HG03095 (cell line): Measurements from ENCODE around the gene NSUN7.
A peak's percentile ranks its signal among the peaks of the same experiment; 100 is the strongest.
"Not testable (repeated sequence)": the region's sequence is repeated elsewhere in the genome, so short reads cannot be mapped to it uniquely, and the experiment has no call there.

Source experiments
- ATAC-seq: cut with Tn5 transposase; IDR thresholded peaks from one replicate; pipeline ENCODE4 v1.9.1; 2021; ENCODE audit warnings: moderate library complexity; ENCODE audit not compliant: unreplicated experiment

Gene NSUN7

GRCh38 chr4:40812386-40812785, 62.6 kb downstream of the NSUN7 start:
- ATAC-seq = no peak

DNA sequence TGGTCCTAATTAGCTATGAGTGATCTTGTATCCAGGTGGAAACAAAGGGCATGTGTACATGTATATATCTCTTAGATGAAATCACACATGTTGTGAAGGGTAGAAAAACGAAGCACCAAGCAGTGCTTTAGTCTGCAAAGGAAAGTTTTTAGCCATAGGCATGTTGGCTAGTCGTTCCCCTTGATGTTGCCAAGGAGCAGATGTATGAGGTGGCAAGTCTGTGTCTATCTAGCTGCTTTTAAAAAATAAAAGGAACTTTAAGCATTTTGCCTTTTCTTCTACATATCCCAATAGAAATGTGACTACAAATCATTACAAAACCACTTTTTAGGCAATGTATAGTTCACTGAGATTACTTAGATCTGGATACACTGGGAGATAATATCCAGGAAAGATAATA, 63.1 kb downstream of the NSUN7 start:
- ATAC-seq = no peak

- ATAC-seq = not testable (repeated sequence)
These were observed 67.4 kb downstream of the NSUN7 start for GRCh38 chr4:40817157-40817556.

DNA sequence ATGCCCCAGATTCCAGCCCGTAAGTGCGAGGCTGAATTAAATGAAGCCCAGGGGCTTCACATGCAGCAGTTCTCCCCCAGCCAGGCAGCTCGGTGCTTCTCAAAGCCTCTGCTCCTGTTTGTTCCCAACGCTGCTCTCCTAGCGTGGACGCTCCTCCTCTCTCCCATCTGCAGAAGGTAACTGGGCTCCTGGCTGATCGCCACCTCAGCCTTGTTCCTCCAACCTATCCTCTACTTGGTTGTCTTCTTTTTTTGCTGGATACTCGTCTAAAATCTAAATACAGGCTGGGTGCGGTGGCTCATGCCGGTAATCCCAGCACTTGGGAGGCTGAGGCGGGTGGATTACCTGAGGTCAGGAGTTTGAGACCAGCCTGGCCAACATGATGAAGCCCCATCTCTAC, 70.3 kb downstream of the NSUN7 start:
- ATAC-seq = no peak

GRCh38 chr4:40822420-40823166, 72.8 kb downstream of the NSUN7 start:
- ATAC-seq = no peak

GRCh38 chr4:40825014-40825838, 75.5 kb downstream of the NSUN7 start:
- no peak for ATAC-seq

DNA sequence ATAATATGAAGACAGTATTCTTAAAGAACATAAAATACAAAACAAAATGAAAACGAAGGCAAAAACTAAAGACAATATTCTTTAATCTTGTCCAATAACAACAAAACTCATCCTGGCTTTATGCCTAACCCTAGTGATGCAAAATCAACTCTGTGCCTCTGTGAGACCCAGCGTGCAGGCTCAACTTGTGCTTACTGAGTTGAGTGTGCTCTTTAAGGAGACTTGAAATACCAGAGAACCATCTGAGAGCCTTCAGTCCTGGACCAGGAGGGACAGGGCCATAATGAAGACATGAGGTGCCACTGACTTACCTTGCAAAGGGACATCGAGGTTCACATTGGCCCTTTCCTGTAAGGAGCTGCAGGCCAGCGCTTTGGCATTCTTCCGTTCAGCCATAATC, 77.1 kb downstream of the NSUN7 start:
- no peak for ATAC-seq

DNA sequence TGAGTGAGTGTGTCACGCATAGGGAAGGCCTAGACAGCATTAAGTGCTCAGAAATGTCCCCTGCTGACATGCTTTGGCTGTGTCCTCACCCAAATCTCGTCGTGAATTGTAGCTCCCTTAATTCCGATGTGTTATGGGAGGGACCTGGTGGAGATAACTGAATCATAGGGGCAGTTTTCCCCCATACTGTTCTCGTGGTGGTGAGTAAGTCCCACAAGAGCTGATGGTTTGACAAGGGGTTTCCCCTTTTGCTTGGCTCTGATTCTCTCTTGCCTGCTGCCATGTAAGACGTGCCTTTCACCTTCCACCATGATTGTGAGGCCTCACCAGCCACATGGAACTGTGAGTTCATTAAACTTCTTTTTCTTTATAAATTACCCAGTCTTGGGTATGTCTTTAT, 78.0 kb downstream of the NSUN7 start:
- ATAC-seq = no peak

DNA sequence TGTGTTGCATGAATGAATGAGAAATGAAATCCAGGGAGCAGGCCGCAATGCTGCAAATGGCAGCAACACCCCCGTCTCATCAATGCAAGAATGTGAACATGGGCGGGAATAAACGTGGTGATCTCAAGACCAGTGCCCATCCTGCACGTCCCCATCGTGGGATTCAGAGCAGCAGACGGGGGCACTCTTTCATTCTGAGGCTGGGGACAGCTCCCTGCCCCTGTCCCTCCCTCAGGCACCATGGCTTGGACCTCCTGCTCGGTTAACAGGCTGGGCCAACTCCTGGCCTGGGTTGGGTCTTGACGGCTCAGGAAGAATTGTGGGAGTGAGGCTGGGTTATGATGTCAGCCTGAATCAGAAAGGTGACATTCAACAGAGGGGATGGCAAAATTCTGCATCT, 78.9 kb downstream of the NSUN7 start:
- ATAC-seq = no peak

DNA sequence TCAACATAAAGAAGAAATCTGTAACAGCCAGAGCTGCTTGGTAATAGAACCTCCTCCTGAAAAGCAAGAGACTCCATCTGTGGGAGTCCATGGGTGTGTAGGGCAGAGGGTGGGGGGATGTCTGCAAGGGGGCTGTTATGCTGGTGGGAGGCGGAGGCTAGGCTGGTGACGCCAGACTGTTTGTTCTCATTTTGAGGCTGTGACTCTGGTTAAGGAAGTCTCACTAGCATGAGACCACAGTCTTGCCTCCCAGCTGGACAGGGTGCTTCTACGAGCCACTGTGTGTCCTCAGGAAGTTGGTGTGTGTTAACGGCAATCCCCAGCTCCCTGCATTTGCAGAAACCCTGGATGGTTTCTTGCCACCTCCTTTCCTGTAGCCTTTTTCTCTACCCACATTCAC, 79.8 kb downstream of the NSUN7 start:
- ATAC-seq = no peak

- no peak for ATAC-seq
These were observed 81.6 kb downstream of the NSUN7 start for GRCh38 chr4:40831146-40831907.

DNA sequence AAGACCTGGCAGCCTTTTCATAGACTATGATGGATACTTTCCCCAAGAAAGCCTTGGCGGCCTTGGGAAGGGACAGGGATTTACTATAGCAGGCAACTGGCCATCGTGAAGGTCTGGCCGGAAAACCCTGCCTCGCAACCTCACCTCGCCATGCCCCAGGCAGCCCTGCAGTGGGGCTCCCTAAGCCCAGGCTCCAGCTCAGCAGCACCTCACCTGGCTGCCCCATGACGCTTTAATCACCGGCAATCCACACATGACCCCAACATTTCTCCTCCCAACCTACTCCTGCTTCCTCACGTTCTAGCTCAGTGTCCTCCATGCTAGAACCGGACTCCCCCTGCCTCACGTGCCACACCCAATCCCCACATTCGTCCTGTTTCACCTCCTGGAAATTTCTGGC, 82.4 kb downstream of the NSUN7 start:
- no peak for ATAC-seq

- ATAC-seq = no peak
These were observed 83.5 kb downstream of the NSUN7 start for GRCh38 chr4:40833212-40833611.

DNA sequence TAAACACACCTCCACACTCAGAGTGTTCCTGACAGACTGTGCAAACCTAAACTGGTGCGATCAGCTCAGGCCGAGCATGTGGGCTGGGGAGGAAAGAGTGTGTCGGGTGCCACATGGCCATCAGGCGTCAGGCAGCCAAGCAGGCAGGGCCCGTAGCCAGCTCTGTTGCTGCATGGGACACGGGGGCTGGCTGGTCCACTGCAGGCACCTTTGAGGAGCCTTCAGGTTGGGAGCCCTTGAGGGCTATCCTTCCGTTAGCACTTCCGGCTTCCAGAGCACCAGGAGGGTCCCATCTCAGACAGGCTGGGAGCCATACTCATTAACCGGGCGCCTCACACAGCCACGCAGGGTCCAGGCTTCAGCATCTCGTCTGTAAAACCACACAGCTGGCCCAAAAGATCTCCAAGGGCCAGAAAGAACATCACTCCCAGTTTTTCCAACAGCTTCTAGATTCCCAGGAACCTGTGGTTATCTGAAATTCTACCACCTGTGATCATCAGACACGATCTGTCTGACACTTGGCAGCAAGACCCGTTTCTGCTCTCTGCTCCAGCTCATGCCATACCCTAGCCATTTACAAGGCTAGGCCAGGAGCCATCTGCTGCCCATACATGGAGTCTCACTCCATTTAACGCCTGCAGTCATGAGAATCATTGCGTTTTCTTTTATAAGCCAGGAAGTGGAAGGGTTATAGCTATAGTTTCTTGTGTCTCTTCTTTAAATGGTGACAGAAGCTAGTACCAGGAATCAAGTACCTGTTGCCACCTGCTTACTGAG, 87.5 kb downstream of the NSUN7 start:
- no peak for ATAC-seq

GRCh38 chr4:40838742-40839141, 89.0 kb downstream of the NSUN7 start:
- ATAC-seq = no peak

- peak; percentile 45 for ATAC-seq
These were observed 90.7 kb downstream of the NSUN7 start for GRCh38 chr4:40840255-40840984.

- ATAC-seq = no peak
These were observed 91.3 kb downstream of the NSUN7 start for GRCh38 chr4:40840985-40841571.

GRCh38 chr4:40842318-40842717, 92.6 kb downstream of the NSUN7 start:
- no peak for ATAC-seq

DNA sequence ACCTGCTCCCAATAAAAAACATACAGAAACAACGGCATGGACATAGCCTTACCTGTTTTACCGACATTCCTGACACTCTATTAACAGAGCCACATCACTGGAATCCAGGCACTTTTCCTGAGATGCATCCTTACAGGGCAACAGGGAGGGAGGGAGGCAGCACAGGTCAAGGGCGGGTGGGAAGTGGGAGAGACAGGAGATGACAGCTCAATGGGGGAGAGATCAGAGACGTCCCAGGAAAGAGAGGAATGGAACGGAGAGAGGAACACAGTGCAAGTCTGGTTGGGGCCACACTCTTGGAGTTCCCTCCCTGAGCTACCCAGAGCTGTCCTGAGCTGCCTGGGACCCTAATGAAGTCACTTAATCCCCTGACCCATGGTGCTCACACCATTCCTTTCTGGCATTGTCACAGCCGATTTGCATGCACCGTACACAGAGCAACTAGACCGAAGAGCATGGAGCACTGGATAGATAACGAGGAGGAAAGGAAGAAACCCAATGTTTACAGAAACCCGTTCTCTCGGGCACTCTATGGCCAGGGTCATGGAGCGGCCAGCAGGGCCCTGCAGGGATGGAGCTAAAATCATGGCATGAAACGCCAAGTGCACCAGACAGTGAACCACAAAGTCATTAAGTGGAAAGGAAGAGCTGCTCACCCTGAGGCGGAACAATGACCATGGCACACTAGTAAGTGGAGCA, 93.1 kb downstream of the NSUN7 start:
- ATAC-seq = no peak
